Dedifferentiated amniotic fluid mesenchymal stem cell (primary cell): ENCODE results near the gene OR2W3.

Source experiments
- DNase-seq: peaks from one replicate; pipeline ENCODE4 v3.0.0-alpha.2; 2016; ENCODE audit errors: extremely low spot score

The OR2W3 gene

DNA sequence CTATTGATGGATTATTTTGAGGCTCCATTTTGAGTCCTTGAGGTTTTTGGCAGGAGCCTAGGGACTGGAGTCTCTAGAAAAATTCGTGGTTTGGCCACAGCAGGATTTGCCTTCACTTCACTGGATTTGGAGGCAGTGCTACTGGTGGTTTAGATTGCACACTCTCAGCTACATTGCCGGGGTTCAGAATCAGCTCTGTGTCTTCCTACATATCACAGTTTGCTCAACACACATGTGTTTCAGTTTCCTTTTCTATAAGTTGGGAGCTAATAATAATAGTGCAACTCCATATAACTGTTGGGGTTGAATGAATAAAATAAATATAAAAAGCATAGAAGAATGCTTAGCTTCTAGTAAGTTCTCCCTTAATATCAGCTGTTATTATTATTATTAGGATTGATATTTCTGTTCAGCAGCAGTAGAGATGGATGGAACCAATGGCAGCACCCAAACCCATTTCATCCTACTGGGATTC, at the start of gene OR2W3:
Gene OR2W3, plus strand, starts transcription at position 425 of the 475 bp plus-strand sequence. Its CDS starts 0 bp downstream, at position 425.
- DNase-seq, result no peak

DNA sequence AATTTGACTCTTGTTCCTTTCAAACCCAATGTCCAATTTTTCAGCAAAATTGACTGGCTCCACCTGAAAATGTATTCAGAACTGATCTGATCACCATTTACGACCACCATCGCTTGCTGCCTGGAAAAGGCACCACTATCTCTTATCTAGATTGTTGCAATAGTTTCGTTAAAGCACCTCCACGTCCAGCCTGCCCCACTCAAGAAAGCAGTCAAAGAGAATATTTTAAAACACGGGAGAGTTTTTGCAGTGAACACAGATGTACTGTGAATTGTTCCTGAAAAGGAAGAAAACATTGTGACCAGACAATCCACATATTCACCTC, 49.7 kb upstream of the OR2W3 start:
- DNase-seq, result no peak

DNA sequence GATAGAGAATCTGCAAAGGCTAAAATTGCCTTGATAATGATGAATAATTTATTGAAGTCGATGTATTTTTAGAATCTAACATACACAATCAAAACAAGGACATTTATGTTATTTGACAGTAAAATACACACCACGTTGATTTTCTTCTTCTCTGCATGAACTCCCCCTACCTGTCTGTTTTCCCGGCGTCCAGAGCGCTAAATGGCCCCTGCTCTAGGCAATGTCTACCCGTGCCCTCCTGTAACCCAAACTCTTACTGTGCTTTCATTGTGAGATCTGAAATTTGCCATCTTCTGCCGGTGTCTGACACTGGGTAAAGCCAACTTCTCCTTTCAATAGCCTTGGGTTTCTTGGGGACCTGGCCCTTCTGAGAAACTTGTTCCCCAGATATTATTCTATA, 47.0 kb upstream of the OR2W3 start:
- no peak for DNase-seq

DNA sequence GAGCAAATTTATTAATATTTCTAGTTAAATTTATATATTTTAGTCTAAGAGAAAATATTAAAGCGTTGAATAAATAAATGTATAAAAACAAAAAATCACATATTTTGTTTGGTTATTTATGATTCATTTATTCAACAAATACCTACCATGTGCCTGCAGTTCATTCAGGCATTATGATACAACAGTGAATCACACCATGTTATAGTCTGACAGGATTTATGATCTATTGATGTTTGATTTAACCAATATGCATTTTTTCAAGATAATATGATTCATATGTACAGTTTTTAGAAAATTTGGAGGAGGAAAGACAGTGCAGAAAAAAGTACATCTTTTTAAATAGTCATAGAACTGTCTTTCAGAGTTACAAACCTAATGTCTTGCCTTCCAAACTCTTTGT, 45.8 kb upstream of the OR2W3 start:
- DNase-seq, result no peak

DNA sequence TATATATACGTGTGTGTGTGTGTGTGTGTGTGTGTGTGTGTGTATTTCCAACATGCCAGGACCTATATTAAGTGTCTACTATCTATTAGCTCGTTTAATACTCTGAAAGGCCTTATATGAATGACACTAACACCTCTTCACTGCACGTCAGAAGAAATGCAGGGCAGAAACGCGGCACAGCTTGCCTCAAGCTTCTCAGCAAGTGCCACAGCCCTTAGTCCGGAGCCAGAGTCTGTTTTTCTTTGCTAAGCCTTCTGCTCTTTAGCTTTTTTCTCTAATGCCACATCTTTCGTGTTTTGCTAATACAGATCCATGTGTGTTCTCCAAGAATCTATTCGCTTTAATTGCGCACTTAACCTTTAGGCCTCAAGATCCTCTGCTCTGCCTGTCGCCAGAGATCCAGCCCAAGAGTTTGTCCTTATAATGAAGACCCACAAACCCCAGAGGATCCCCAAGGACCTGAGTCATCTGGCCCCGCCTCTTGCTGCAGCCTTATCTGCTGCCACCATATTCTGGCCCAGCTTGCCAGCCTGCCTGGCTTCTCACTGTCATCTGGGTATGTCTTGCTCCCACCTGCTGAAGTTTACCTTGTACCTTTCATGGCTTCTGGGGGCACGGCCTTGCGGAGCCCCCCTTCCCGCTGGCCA, 40.4 kb upstream of the OR2W3 start:
- DNase-seq, result no peak

DNA sequence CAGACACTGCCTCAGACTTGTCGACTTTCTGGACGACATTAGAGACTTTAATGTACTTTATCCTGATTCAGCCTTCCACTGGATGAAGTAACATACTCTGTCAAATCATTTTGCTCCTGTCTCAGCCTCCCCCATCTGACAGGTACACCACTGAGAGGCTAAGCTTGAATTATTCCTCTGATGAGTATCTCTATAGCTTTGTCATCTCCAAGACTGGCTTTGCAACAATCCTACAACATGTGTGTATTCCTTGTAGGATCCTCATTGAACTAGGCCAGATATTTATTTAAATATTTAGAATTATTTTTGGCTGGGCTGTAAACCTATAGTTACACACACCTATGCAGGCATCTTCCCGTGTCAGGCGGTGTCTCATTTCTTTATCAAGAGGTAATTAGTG, 39.5 kb upstream of the OR2W3 start:
- DNase-seq, result no peak

DNA sequence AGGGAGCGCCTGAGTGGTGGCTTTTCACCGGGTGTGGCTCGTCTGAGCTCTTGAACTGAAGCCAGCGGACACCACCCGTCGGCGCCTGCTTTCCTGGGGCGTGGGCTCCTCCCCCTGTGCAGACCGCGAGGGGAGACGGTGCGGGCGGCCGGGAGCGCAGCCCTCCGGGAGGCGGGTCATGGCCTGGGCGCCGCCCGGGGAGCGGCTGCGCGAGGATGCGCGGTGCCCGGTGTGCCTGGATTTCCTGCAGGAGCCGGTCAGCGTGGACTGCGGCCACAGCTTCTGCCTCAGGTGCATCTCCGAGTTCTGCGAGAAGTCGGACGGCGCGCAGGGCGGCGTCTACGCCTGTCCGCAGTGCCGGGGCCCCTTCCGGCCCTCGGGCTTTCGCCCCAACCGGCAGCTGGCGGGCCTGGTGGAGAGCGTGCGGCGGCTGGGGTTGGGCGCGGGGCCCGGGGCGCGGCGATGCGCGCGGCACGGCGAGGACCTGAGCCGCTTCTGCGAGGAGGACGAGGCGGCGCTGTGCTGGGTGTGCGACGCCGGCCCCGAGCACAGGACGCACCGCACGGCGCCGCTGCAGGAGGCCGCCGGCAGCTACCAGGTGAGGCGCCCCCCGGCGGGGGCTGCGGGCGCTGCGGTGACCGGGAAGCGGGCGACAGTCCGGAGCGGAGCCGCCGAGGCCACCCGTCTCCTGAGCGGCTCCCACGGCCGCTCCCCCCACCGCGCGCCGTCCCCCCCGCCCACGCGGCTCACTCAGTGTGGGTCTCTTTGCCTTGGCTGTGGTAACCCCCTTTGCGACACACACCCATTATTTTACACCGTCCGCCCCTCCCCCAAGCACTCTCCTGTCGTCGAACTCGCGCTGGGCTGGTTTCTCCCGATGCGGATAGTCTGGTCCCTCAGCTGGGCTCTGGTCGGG, 38.1 kb upstream of the OR2W3 start, which contains the start of gene TRIM58:
Gene TRIM58, plus strand, starts transcription at position 119 of the 916 bp plus-strand sequence. Its CDS starts 60 bp downstream, at position 179.
- no peak for DNase-seq

DNA sequence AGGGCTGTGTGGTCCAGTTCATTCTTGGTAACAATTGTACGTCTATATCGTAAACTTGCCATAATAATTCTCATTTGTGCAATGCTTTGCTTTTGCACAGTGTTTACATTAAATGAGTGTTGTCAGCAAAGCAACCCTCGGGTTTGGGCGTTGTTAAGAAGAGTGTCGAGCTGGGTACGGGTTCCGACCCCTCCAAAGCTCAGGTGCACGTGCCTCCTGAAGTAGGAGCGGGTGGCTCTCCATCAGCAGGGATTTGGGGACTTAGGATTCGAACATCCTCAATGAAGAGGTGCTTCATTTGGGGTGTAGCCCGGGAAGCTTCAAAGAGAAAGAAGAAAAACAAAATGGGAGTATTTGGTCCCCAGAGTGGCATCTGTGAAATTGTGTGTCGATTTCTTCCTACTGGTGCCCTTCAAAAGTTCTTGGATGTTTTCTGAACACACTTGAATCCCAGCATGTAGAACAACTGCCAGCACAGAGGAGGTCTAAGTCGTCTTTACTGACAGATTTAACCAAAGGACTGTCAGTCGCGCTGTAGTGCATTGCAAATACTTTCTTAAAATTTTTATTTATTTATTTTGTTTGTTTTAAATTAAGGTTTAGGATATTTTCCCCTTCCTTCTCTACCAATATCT, 37.3 kb upstream of the OR2W3 start:
- no peak for DNase-seq

DNA sequence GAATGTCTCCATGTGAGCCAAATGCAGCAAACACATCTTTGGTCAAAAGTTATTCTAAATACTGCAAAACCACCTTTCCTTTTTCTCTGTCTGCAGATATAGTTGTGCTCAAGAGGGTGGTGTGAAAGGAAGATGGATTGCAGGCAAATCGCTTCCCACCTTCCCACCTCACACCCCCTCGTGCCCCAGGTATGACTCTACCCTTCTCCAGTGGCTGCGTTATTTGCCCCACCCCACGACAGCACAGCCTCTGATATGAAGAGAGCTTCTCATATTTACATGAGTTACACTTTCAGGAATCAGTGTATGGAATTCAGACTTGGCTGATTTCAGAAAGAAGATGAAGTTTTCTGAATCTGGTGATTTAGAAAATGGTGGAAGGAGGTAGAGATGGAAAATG, 32.6 kb upstream of the OR2W3 start:
- DNase-seq, result no peak

DNA sequence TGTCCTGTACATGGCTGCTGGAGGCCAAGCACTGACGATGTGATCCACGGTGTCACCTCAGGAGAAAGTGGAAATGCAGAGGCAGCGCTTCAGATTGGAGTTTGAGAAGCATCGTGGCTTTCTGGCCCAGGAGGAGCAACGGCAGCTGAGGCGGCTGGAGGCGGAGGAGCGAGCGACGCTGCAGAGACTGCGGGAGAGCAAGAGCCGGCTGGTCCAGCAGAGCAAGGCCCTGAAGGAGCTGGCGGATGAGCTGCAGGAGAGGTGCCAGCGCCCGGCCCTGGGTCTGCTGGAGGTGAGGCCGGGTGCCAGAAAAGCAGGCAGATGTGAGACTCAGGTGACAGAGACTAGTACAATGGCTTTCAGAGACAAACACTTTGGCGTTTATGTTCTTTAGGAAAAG, 30.7 kb upstream of the OR2W3 start:
- DNase-seq, result no peak

DNA sequence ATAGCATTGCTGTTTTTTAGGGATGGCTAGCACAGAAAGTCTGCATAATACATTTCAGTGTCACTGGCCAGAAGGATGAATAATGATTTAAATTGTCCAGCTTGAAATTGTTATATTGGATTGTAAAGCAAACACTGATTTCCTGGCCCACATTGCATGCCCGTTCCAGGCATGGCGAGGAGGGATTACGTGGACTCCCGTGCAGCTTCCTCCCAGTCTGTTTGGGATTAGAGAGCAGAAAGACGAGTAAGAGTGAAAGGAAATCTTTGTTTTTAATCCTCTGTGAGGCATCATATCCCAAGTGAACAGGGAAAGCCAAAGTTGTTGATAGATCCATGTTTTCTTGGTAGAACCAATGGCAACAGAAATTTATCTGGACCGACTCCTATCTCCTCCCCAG, 30.0 kb upstream of the OR2W3 start:
- DNase-seq, result no peak

DNA sequence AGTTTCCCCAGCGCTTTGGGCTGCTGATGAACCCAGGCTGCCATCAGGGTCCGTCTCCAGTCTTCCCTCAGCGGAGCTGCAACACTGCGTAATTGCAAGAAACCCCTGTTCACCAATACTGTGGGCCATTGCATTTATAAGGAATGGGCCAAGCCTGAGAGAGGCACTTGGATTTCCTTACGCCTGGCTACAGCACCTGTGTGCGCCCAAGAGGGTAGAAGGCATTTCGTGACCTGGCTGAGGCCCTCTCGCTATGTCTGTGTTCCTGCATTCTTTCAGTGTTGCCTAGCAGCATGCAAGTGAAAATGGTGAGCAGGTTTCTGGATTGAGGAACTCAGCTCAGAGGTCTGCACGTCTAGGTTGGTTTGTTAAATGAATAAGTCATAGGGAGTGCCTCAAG, 12.0 kb upstream of the OR2W3 start:
- no peak for DNase-seq

DNA sequence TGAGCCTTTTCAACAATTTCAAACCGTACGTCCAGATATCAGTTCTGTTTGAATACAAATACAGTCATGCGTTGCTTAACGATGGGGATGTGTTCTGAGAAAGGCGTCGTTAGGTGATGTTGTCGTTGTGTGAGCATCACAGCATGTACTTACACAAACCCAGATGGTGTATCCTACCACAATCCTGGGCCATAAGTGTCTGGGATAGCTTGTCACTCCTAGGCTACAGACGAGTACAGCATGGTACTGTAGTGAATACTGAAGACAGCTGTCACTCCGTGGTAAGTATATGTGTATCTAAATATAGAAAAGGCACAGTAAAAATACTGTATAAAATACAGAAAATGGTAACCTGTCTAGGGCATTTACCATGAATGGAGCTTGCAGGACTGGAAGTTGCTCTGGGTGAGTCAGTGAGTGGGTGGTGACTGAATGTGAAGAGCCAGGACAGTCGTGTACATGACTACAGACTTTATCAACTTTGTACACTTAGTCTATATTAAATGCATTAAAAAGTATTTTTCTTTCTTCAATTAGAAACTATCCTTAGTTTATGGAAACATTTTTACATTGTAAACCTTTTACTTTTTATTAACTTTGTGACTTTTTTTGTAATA, 10.5 kb upstream of the OR2W3 start:
- no peak for DNase-seq

DNA sequence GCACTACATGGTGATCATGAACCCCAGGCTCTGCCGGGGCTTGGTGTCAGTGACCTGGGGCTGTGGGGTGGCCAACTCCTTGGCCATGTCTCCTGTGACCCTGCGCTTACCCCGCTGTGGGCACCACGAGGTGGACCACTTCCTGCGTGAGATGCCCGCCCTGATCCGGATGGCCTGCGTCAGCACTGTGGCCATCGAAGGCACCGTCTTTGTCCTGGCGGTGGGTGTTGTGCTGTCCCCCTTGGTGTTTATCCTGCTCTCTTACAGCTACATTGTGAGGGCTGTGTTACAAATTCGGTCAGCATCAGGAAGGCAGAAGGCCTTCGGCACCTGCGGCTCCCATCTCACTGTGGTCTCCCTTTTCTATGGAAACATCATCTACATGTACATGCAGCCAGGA, 589 bp downstream of the OR2W3 start:
- no peak for DNase-seq

DNA sequence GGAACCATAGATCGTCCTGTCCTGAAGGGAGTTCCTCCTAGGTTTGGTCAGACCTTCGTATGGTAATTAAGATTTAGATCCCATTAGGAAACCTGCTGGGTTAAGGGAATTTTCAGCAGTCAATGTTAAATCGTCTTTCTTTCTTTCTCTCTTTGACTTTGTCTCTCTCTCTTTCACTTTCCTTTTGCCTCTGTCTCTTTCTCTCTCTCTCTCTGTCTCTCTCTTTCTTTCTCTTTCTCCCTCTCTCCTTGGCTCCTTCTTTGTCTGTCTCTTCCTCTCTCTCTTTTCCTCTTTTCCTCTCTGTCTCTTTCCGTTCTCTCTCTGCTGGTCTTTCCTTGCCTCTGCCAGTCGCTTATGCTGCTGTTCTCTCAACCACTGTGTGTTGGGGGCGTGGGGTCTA, 8.7 kb downstream of the OR2W3 start:
- no peak for DNase-seq

DNA sequence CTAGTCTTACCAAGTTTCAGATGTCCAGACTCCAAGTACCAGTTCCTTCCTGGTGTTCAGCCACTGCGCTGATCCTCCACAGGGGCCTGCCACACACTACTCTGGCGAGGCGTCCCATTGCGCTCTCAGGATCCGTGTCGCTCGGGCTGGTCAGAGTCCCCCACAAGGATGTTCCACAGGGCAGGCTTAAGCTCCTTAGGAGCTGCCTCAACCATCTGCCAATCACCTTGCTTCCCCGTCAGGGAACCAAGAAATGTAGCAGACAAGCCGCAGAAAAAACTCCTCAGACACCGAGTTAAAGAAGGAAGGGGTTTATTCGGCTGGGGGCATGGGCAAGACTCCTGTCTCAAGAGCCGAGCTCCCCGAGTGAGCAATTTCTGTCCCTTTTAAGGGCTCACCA, 9.8 kb downstream of the OR2W3 start:
- no peak for DNase-seq

DNA sequence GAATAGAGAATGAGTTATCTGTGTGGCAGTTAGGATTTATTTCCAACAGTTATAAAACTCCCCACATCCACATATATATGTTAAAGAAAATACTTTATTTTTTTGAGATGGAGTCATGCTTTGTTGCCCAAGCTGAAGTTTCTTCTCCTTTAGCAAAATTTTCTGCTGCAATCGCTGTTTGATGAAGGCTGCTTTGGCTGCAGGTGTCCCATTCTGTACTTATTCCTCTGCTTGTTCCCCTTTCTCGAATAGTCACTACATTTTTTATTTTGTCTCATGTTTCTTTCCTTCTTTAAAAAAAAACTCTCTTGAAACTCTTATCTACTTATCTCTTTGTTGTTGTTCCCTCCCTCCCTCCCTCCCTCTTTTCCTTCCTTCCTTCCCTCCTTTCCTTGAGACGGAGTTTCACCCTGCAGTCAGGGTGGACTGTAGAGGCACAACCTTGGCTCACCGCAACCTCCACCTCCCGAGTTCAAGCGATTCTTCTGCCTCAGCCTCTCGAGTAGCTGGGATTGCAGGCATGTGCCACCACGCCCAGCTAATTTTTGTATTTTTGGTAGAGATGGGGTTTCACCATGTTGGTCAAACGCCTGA, 10.6 kb downstream of the OR2W3 start:
- DNase-seq, result no peak

DNA sequence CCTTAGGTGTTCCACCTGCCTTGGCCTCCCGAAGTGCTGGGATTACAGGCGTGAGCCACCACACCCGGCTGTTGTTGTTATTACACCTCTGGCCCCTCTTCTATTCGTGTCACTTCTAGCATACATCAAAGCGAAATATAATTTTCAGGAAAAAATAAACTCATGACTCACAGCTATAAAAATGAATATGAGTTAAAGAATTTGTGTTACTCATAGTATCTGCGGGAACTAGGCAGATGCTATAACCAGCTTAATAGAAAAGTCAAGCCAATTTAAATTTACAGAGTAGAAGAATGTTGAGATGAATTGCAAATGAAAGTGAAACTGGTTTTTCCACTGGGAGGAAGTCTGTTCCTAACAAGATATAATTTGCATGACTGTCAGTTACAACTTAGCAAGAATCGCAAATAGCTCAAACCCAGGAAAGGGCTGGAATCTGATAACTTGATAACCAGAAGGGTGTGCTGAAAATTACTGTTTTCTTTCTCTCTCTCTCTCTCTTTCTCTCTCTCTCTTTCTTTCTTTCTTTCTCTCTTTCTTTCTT, 11.2 kb downstream of the OR2W3 start:
- DNase-seq, result peak; percentile 17

DNA sequence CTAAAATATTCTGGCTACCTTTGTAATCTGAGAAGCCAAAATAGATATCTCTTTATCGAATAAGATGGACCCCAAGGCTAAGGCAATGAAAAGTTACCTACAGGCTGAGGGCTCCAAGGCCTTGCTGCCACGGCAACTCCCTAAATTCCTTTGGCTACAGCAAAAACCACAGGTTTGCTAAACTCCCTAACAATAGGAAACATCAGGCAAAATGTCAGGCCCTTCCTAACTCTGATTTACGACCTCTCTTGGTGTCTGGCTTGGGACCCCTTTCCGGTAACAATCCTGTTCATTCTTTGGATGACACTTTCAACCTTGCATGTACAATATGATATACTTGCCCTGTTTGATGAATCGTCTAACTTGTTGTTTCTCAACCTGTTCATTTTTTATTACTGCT, 13.4 kb downstream of the OR2W3 start:
- no peak for DNase-seq

DNA sequence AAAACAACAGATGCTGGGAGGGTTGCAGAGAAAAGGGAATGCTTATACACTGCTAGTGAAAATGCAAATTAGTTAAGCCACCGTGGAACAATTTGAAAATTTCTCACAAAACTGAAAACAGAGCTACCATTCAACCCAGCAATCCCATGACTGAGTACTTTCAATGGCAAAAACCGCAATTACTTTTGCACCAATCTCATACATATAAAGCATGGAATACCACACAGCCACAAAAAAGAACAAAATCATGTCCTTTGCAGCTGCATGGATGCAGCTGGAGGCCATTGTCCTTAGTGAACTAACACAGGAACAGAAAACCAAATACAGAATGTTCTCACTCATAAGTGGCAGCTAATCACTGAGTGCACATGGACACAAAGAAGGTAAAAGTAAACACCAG, 18.4 kb downstream of the OR2W3 start:
- no peak for DNase-seq

DNA sequence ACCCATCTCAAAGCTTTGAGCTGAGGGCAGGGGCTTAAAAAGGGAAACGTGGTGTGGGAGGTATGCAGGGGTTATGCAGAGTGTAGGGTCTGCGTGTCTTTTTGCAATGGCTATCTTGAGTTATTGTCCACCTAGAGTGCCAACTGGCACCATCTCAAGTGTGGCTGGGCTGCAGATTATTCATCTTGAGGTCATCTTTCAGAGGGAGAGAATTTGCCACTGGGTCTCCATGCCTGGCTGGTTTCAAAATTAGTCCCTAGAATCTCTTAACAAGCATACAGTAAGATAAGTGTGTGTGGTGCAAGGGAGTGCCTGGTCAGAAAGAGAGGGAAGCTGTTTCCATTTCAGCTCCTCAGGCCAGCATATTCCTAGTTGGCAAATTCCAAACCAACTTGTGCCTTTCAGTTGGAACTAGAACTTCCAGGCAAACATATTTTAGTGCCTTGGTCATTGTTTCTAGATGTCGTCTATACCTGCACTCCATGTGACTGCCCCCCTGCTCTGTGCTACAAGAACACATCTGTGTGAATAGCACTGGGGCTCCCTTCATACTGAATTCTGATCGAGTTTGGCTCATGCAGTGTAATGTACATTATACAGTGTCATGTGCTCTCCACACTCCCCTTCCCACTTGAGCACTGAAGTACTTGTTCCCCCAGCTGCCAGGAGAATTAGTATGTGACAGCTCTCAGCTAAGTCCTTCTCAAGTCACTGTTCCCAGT, 19.7 kb downstream of the OR2W3 start:
- DNase-seq, result no peak
